A673 (cell line): ENCODE measurements around the gene MORN2.

Experiments
- EZH2 ChIP-seq: fragments of 200-600 bp; sonication (generic); IDR thresholded peaks from 2 replicates; pipeline ENCODE4 v1.6.1; 2017; ENCODE audit warnings: borderline replicate concordance, low read depth, mild to moderate bottlenecking, mixed read lengths, antibody characterized with exemption, low read length; ENCODE audit not compliant: poor library complexity, severe bottlenecking
- TF ChIP-seq, protein P1 (sequence below): fragments of 300-800, 200-600 bp; sonication (generic); conservative IDR thresholded peaks from 2 replicates; pipeline ENCODE4 v1.5.1; 2017; ENCODE audit warnings: low read depth, mild to moderate bottlenecking, antibody characterized with exemption, low read length, moderate library complexity, mixed read lengths

DNA sequence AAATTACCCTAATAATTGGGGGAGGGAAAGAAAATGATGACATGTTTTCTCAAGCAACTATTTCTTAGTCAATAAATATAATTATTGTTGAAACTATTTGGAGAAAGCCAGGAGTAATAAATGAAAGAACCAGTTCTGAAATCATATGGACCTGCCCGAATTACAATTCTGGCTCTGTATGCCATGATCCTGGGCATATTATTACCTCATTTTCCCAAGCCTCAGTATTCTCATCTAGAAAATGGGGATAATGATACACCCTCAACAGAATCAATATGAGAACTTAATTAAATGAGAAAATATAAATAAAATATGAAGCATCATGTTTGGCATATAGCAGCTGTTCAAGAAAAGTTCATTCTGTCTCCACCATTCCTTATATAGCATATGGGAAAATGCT is 36.8 kb downstream of the MORN2 start:
- TF ChIP-seq, protein P1, sequence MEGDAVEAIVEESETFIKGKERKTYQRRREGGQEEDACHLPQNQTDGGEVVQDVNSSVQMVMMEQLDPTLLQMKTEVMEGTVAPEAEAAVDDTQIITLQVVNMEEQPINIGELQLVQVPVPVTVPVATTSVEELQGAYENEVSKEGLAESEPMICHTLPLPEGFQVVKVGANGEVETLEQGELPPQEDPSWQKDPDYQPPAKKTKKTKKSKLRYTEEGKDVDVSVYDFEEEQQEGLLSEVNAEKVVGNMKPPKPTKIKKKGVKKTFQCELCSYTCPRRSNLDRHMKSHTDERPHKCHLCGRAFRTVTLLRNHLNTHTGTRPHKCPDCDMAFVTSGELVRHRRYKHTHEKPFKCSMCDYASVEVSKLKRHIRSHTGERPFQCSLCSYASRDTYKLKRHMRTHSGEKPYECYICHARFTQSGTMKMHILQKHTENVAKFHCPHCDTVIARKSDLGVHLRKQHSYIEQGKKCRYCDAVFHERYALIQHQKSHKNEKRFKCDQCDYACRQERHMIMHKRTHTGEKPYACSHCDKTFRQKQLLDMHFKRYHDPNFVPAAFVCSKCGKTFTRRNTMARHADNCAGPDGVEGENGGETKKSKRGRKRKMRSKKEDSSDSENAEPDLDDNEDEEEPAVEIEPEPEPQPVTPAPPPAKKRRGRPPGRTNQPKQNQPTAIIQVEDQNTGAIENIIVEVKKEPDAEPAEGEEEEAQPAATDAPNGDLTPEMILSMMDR, result no peak
- TF ChIP-seq EZH2, result no peak
